ENCODE results near the gene TTK.
"Not testable (repeated sequence)": the region's sequence is repeated elsewhere in the genome, so short reads cannot be mapped to it uniquely, and the experiment has no call there.

TTK gene

GRCh38 chr6:80022803-80023202 lies 18.4 kb downstream of the TTK start:
- no peak for DNase-seq

GRCh38 chr6:80028589-80028988 lies 24.1 kb downstream of the TTK start:
- no peak for DNase-seq

- peak; percentile 12 for DNase-seq
Measured at GRCh38 chr6:80029470-80029869, 25.0 kb downstream of the TTK start.

- not testable (repeated sequence) for DNase-seq
Measured at GRCh38 chr6:80048220-80048619, 43.8 kb downstream of the TTK start.

- DNase-seq: no peak
Measured at GRCh38 chr6:80060774-80061173, 56.3 kb downstream of the TTK start.

GRCh38 chr6:80068146-80068545 lies 63.7 kb downstream of the TTK start:
- DNase-seq: not testable (repeated sequence)

- DNase-seq: not testable (repeated sequence)
Measured at GRCh38 chr6:80070431-80070830, 66.0 kb downstream of the TTK start.

- no peak for DNase-seq
Measured at GRCh38 chr6:80077067-80077466, 72.6 kb downstream of the TTK start.

- DNase-seq: no peak
Measured at GRCh38 chr6:80088637-80089036, 84.2 kb downstream of the TTK start.

GRCh38 chr6:80091506-80091905 lies 87.1 kb downstream of the TTK start:
- DNase-seq: no peak

All from activated CD4-positive, alpha-beta T cell treated with anti-CD3 and anti-CD28 coated beads, Interleukin-10, Interleukin-2, amounts not matched to agents 100 ng/mL and 50 ng/mL, durations not matched to agents 16 hours and 8 hours (primary cell).